ENCODE measurements around the gene CWF19L2.
"Not testable (repeated sequence)": the region's sequence is repeated elsewhere in the genome, so short reads cannot be mapped to it uniquely, and the experiment has no call there.

The CWF19L2 gene

DNA sequence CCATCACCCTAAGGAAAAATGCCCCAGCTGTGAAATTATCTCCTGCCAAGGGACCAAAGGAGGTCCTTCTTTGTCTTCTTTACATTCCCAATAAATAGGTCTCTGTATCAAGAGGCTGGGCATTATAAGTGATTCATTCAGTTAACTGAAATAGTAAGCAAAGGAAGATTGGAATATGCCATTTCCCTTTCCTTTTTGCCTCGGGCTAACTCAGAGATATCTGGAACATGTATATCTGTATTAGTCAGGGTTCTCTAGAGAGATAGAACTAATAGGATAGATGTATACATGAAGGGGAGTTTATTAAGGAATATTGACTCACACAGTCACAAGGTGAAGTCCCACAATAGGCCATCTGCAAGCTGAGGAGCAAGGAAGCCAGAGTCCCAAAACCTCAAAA is 15.3 kb upstream of the CWF19L2 start:
- TF ChIP-seq, protein P1, sequence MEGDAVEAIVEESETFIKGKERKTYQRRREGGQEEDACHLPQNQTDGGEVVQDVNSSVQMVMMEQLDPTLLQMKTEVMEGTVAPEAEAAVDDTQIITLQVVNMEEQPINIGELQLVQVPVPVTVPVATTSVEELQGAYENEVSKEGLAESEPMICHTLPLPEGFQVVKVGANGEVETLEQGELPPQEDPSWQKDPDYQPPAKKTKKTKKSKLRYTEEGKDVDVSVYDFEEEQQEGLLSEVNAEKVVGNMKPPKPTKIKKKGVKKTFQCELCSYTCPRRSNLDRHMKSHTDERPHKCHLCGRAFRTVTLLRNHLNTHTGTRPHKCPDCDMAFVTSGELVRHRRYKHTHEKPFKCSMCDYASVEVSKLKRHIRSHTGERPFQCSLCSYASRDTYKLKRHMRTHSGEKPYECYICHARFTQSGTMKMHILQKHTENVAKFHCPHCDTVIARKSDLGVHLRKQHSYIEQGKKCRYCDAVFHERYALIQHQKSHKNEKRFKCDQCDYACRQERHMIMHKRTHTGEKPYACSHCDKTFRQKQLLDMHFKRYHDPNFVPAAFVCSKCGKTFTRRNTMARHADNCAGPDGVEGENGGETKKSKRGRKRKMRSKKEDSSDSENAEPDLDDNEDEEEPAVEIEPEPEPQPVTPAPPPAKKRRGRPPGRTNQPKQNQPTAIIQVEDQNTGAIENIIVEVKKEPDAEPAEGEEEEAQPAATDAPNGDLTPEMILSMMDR (IDR thresholded peaks at IDR 0.05; ENCODE audit: control insufficient read depth, insufficient read depth, low read depth, low read length, missing control alignments): no peak
- no peak for DNase-seq (ENCODE audit: low read depth)
- no peak overlapping the region for H3K4me3 ChIP-seq (ENCODE audit: control insufficient read depth, low read depth, low read length)

DNA sequence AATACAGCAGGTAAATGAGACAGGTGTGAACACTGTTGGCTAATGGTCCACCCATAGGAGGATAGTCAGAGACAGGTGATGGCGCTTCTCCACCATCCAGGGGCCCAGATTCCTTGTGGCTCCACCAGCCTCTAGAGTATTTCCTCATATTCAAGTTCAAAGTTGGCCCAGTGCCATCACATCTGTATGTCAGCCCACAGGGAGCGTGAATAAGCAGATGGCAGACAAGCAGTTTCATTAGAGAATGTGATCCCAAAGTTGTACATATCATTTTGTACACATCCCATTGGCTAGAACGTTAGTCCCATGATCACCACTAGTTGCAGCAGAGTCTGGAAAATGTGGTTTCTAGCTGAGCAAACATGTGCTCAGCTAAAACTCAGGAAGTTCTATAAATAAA is 11.0 kb upstream of the CWF19L2 start:
- no peak overlapping the region for H3K4me3 ChIP-seq (ENCODE audit: control insufficient read depth, low read depth, low read length)
- TF ChIP-seq, protein P1 (IDR thresholded peaks at IDR 0.05; ENCODE audit: control insufficient read depth, insufficient read depth, low read depth, low read length, missing control alignments): no peak
- DNase-seq (ENCODE audit: low read depth): no peak

DNA sequence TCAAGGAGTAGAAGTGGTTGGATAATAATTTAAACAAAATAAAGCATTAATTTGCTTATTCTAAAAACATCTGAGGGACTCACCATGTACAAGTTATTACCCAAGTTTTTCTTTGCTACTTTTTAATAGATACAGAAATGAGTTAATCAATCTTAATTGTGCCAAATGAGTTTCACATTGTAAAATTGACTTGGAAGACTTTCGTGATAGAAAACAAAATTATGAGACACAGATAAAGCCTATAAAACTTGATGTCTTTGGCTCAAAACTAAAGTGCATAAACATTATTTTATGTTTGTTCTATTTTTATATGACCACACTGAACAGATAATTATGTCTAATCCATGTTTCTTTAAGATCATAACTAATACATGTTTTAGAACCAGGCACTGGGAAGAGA is 10.1 kb upstream of the CWF19L2 start:
- no peak for DNase-seq (ENCODE audit: low read depth)
- TF ChIP-seq, protein P1 (IDR thresholded peaks at IDR 0.05; ENCODE audit: control insufficient read depth, insufficient read depth, low read depth, low read length, missing control alignments): no peak
- no peak overlapping the region for H3K4me3 ChIP-seq (ENCODE audit: control insufficient read depth, low read depth, low read length)

DNA sequence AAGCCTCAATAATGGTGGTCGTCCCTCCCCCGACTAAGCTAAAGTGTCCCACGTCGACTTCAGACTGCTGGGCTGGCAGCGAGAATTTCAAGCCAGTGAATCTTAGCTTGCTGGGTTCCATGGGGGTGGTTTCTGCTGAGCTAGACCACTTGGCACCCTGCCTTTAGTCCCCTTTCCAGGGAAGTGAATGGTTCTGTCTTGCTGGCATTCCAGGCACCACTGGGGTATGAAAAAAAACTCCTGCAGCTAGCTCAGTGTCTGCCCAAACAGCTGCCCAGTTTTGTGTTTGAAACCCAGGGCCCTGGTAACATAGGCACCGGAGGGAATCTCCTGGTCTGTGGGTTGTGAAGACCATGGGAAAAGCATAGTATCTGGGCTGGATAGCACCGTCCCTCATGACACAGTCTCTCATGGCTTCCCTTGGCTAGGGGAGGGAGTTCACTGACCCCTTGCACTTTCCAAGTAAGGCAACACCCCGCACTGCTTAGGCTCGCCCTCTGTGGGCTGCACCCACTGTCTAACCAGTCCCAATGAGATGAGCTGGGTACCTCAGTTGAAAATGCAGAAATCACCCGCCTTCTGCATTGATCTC is 8.7 kb upstream of the CWF19L2 start:
- not testable (repeated sequence) for DNase-seq (ENCODE audit: low read depth)

DNA sequence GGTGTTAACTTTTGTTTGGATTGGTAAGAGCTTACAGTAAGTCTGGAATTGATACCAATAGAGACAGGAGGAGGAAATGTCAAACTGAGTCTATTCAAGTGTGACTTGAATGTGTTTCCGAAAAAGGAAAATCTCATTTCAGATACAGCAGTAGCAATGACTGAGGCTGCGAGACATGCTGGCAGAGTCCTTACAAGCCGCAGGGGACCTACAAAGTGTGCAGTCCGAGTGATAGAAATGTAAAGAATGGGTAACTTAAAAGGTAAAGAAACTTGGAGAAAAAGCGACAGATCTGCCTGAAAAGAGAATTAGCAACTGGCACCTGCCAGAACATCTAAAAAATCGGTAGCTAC is 444 bp downstream of the CWF19L2 start:
- TF ChIP-seq, protein P1 (IDR thresholded peaks at IDR 0.05; ENCODE audit: control insufficient read depth, insufficient read depth, low read depth, low read length, missing control alignments): no peak
- no peak for DNase-seq (ENCODE audit: low read depth)
- peak overlapping the region; percentile 85 for H3K4me3 ChIP-seq (ENCODE audit: control insufficient read depth, low read depth, low read length)

More for the DNA sequence above, 8.7 kb upstream of the CWF19L2 start:
- H3K4me3 ChIP-seq (ENCODE audit: control insufficient read depth, low read depth, low read length): not testable (repeated sequence)

DNA sequence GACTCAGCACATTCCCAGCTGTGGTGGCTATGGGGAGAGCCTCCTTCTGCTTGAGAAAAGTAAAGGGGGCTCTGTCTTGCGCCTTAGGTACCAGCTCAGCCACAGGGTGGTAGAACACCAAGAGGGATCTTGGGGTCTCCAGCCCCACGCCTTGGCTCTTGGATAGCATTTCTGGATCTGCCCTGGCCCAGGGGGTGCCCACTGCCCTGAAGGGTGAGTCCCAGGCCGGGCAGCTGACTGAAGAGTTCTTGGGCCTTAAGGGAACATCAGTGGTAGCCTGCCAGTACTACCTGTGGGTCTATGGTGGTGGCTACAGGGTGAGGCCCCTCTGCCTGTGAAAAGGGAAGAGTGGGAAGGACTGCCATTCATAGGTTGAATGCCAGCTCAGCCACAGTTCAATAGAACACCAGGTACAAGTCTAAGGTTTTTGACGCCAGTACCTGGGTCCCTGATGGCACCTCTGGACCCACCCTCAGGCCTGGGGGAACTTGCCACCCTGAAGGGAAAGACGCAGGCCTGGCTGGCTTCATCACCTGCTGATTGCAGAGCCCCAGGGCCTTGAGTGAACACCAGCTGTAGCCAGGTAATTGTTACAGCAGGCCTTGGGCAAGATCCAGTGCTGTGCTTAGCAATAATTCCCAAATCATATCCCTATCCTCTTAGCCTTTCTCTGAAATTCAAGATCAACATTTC is 3.9 kb downstream of the CWF19L2 start:
- TF ChIP-seq, protein P1 (IDR thresholded peaks at IDR 0.05; ENCODE audit: control insufficient read depth, insufficient read depth, low read depth, low read length, missing control alignments): no peak

DNA sequence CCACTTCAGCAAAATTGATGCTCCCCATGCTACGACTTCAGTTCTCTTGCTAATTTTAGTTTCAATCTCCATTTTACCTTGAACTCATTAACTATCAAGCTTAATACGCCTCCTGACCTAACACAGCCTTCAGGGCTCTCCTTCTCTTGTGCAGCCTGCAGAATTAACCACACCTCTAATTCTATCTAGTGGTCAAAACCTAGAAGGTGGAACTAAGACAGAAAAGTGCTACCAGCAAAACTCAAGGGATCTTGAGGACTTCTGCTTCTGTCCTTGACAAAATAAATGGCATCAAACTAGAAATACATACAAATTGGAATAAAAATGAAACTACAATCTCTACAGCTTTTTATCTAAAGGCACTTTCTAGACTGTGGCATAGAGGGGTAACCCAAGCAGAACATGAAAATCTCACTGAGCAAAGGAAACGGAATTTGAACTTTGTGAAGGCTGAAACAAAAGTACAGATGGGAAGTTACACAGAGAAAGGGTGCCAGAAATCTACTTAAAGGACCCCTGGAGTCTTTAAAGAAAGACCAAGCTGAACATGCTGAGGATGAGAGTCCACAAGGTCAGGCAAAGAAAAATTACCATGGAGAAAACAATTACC is 10.7 kb downstream of the CWF19L2 start:
- H3K4me3 ChIP-seq (ENCODE audit: control insufficient read depth, low read depth, low read length): no peak overlapping the region
- no peak for DNase-seq (ENCODE audit: low read depth)
- TF ChIP-seq, protein P1 (IDR thresholded peaks at IDR 0.05; ENCODE audit: control insufficient read depth, insufficient read depth, low read depth, low read length, missing control alignments): no peak

More for the DNA sequence above, 3.9 kb downstream of the CWF19L2 start:
- DNase-seq (ENCODE audit: low read depth): no peak
- H3K4me3 ChIP-seq (ENCODE audit: control insufficient read depth, low read depth, low read length): no peak overlapping the region
